Stimulated activated CD4-positive, alpha-beta T cell treated with anti-CD3 and anti-CD28 coated beads, Interleukin-12 subunit alpha, Interleukin-12 subunit beta, amount 100 ng/mL, for 4 hours (primary cell): ENCODE data around the gene LOXL1.
A peak's percentile ranks its signal among the peaks of the same experiment; 100 is the strongest.

Source experiments
- DNase-seq: peaks from one replicate; pipeline ENCODE4 v3.0.0-alpha.2; 2020

LOXL1 gene

DNA sequence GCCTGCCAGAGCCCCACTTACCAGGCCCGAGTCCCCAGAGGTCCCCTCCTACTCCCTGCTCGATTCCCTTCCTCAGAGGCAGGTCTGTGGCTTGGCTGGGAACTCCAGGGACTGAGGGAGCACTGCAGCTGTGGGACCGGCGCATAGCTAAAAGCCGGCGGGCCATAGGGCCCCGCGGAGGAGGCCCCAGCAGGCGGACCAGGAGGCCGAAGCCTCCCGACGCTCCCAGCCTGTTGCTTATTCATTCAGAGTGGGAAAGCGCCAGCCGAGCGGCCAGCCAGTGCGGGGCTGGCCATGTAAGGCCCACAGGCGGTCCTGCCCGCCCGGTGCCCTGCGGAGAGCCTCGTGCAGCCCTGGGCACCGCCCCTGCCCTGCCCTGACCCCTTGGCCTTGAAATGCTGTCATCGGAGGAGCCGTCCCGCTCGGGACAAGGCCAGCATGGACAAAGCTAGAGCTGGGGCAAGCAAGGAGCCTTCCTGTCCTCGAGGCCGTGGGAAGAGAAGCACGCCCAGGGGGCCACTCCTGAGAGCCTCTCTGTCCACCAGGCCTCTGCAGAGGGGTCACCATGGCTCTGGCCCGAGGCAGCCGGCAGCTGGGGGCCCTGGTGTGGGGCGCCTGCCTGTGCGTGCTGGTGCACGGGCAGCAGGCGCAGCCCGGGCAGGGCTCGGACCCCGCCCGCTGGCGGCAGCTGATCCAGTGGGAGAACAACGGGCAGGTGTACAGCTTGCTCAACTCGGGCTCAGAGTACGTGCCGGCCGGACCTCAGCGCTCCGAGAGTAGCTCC is at the start of gene LOXL1:
LOXL1 (plus strand) TSS at position 244 of the 784 bp plus-strand sequence; CDS start at position 566, 322 bp downstream.
- DNase-seq = no peak

DNA sequence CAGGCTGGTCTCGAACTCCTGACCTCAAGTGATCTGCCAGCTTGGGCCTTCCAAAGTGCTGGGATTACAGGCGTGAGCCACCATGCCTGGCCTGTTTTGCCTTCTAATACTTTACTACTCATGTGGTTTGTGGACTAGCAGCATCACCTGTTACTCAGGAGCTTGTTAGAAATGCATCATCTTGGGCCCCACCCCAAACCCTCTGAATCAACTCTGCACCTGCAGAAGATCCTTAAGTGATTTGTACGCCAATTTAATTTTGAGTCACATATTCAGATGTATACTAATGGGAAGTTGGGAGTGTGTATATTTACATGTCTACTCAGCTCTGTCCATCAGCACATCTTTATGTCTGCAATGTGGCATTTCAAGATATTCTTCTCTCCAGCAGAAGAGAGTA is 46.8 kb upstream of the LOXL1 start:
- no peak for DNase-seq

- DNase-seq = no peak
Measured at GRCh38 chr15:73881579-73882320, 44.5 kb upstream of the LOXL1 start.

GRCh38 chr15:73882761-73883419 is 43.4 kb upstream of the LOXL1 start:
- DNase-seq = no peak

DNA sequence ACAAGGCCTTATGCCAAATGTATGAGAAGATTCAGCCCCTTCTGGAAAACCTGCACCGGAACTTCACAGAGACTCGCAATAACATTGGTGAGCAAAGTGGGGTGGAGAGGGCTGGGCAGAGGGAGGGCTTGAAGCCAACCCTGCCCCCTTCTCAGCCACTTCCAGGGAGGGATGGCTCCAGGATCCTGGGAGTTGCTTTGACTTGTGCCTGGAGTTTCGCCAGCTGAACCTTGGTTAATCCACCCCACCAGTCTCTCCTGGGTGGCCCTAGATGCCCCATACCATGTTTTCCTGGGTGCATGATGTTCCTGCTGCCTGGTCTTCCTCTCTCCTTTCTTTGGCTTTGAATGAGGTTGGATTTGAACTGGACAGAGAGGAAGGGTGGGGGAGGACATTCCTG is 42.1 kb upstream of the LOXL1 start:
- DNase-seq = no peak

GRCh38 chr15:73885954-73886700 is 40.1 kb upstream of the LOXL1 start:
- no peak for DNase-seq

DNA sequence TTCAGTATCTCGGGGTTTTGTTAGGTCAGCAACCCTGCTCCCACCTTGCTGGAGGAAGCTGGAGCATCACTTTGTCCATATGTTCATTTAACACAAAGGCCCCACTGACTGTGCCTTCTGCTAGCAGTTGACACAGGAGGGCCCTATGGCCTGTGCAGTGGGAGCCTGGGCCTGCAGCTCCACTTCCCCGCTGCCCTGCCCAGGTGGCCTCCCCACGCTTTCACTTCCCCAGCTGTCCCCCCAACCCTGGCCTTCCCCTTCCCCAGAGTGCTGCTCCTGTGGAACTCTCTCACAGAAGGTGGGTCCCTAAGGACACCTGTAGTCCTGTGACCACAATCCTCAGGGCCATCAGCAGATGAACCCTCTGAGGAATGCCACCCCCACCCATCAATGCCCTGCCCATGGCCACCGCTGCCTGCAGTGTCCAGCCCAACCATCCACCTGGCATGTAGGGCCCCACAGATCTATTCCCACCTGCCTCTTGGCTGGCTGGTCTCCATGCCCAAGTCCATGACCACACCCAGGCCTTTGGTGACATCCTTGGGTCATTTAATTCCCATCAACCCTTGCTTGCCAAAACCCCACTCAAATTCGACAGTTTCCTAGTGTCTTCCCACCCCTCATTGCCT is 39.4 kb upstream of the LOXL1 start:
- no peak for DNase-seq

DNA sequence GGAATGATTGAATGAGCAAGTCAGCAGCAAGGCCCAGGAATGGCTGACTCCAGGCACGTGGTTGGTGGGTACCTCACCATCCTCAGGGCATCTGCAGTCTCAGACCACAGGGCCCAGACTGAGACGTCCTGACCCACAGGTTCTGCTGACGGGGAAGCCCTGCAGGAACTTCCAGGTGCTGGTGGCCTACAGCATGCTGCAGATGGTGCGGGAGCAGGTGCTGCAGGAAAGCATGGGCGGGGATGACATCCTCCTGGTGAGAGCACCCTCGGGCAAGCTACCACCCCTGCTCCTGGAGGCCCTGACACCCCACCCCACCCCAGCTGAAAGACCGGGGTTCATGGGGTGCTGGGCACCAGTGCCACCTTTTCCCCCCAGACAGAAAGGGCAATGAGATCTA is 38.8 kb upstream of the LOXL1 start:
- no peak for DNase-seq

DNA sequence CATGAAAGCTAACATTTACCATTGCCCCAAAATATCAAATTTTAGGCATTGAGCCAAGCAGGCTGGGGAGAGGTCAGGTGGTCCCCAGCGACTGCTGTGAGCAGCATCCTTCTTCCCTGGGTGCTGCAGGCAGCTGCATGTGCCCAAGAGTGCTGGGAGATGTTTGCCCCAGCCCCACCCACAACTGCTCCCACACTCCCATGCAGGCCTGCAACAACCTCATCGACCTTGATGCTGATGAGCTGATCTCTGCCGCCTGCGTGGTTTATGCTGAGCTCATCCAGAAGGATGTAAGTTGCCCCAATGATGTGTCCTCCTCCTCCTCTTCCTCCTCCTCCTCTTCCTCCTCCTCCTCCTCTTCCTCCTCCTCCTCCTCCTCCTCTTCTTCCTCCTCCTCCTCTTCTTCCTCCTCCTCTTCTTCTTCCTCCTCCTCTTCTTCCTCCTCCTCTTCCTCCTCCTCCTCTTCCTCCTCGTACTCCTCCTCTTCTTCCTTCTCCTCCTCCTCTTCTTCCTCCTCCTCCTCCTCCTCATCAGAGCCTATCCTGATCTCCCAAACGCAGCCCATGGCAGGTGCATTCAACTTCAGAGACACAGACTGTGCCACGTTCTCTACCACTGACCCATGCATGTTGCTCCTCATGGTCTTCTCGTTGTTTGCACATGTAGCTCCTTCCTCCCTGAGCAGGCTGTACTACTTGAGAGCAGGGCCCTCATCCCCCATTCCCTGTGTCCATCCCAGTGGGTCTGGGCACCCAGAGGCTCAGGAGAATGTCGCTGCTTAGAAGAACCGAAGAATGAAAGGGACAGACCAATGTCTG is 37.8 kb upstream of the LOXL1 start:
- DNase-seq = no peak

- DNase-seq = no peak
Measured at GRCh38 chr15:73889053-73889761, 37.1 kb upstream of the LOXL1 start.

- no peak for DNase-seq
Measured at GRCh38 chr15:73889762-73890124, 36.5 kb upstream of the LOXL1 start.

GRCh38 chr15:73891328-73892315 is 34.6 kb upstream of the LOXL1 start:
- no peak for DNase-seq

GRCh38 chr15:73892446-73893226 is 33.6 kb upstream of the LOXL1 start:
- DNase-seq = no peak

- DNase-seq = no peak
Measured at GRCh38 chr15:73894133-73894814, 32.0 kb upstream of the LOXL1 start.

- peak; percentile 30 for DNase-seq
Measured at GRCh38 chr15:73897441-73898261, 28.6 kb upstream of the LOXL1 start.

DNA sequence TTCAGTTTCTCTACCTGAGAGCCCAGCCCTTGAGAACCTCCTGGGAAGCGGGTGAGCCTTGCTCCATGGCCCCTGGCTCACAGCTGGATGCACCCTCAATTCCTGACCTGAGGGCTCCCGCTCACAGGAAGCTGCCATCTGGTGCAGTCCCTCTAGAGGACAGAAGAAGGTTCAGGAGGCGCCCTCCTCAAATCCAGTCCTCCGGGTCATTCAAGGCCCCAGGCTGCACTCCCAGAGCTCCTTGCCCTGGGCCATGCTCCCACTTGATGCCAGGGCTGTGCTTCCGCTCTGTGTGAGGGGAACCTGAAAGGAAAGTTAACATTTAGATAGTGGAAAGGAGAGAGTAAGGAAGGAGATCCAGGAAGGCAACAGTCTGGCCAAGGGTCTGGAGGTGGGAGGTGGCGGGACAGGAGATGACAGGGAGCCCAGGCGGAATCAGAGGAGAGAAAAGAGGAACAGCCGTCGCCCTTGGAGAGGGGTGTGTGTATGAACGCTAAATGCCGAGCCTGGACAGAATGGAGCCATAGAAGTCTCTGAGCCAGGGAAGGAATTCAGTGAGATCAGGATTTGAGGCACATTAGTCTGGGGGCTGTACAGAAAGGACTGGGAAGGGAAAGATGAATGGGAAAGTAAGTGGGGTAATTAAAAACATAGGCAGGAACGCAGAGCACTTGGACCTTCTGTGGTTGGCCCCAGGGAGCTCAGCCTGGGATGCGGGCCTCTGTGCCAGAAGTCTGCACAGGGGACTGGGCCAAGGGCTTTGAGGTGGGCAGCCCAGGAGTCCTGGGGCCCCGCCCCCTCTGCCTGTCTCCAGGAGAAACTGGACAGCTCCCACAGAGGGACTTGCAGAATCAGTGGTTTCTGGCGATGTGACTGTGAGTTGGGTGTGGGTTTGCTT is 26.8 kb upstream of the LOXL1 start:
- DNase-seq = no peak
